Smooth muscle cell (in vitro differentiated cells): ENCODE measurements around the gene AVEN. TPM values are rescaled to one million over a fixed set of nuclear protein-coding genes. Genes with fewer than 3 reads are reported as not detected.

Experiments used
- DNase-seq: peaks from one replicate; lab custom pipeline; 2025; ENCODE audit not compliant: unreplicated experiment; lab: John Stamatoyannopoulos, UW
- H2AFZ ChIP-seq: fragments of 200-600 bp; sonication (generic); 2 replicates; pipeline ENCODE4 v1.6.0; 2016; ENCODE audit warnings: antibody characterized with exemption, low read depth, mild to moderate bottlenecking
- H3F3A ChIP-seq: fragments of 200-600 bp; sonication (generic); 2 replicates; pipeline ENCODE4 v1.6.0; 2017; ENCODE audit warnings: antibody characterized with exemption, low read depth
- H3K27ac ChIP-seq: fragments of 200-600 bp; sonication (generic); 2 replicates; pipeline ENCODE4 v1.5.1; 2016; ENCODE audit warnings: low read depth, mild to moderate bottlenecking
- H3K27me3 ChIP-seq: fragments of 200-600 bp; sonication (generic); 2 replicates; pipeline ENCODE4 v1.6.1; 2016; ENCODE audit warnings: low read depth, mild to moderate bottlenecking
- H3K36me3 ChIP-seq: fragments of 200-600 bp; sonication (generic); 2 replicates; pipeline ENCODE4 v1.5.1; 2016; ENCODE audit warnings: low read depth
- H3K4me1 ChIP-seq: fragments of 200-600 bp; sonication (generic); 2 replicates; pipeline ENCODE4 v1.5.1; 2016; ENCODE audit warnings: low read depth
- H3K4me2 ChIP-seq: fragments of 200-600 bp; sonication (generic); 2 replicates; pipeline ENCODE4 v1.6.0; 2016; ENCODE audit warnings: mild to moderate bottlenecking
- H3K4me3 ChIP-seq: fragments of 200-600 bp; sonication (generic); 2 replicates; pipeline ENCODE4 v1.5.1; 2016; ENCODE audit warnings: mild to moderate bottlenecking
- H3K79me2 ChIP-seq: fragments of 200-600 bp; sonication (generic); 2 replicates; pipeline ENCODE4 v1.6.0; 2016; ENCODE audit warnings: low read depth, mild to moderate bottlenecking
- H3K9ac ChIP-seq: fragments of 200-600 bp; sonication (generic); 2 replicates; pipeline ENCODE4 v1.6.0; 2016; ENCODE audit warnings: low read depth
- H3K9me3 ChIP-seq: fragments of 200-600 bp; sonication (generic); replicated peaks from 2 replicates; pipeline ENCODE4 v1.5.1; 2016; ENCODE audit warnings: low read depth
- H4K20me1 ChIP-seq: fragments of 200-600 bp; sonication (generic); 2 replicates; pipeline ENCODE4 v1.6.0; 2016; ENCODE audit warnings: low read depth
- WGBS: methylation state at CpG from one replicate; pipeline ENCODE4 v1.1.7; 2016; ENCODE audit warnings: low lambda C conversion rate; 5-methylcytosine and 5-hydroxymethylcytosine counted together
- polyA plus RNA-seq: library from polyadenylated mRNA; unstranded; fragments of >200 nt; fragmentation: Nextera tagmentation; extraction: Ambion mirVana; gene quantifications from 2 replicates; pipeline ENCODE4 v1.2.1, GENCODE V29; 2016
- total RNA-seq: library from RNA; depleted of rRNA; stranded (reverse); fragments of >200 nt; gene quantifications from 2 replicates; pipeline ENCODE4 v1.2.3, GENCODE V29; 2014
- TF ChIP-seq, protein P1 (sequence below): fragments of 200-600 bp; sonication (generic); IDR thresholded peaks from 2 replicates; pipeline ENCODE4 v1.5.1; 2017; ENCODE audit warnings: borderline replicate concordance, mild to moderate bottlenecking, antibody characterized with exemption; ENCODE audit not compliant: insufficient read depth, poor library complexity, severe bottlenecking

The AVEN gene
- total and polyA plus RNA-seq, 2 experiments from 2014 or later, result 10.6 to 15.7 TPM

DNA sequence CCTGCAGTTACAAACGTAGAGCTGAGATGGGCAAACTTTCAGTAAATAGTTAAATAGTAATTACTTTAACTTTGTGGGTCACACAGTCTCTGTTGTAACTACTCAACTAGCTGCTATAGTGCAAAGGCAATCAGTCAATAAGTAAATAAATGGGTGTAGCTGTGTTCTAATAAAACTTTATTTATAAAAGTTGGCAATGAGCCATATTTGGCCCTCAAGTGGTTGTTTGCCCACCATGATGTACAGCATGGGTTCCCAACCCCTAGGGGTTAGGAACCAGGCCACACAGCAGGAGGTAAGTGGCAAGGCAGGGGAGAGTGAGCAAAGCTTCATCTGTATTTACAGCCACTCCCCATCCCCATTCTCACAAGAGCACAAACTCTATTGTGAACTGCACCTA is 115.6 kb downstream of the AVEN start:
- WGBS, result 86% methylated on average over 1 of the region's 1 CpG

DNA sequence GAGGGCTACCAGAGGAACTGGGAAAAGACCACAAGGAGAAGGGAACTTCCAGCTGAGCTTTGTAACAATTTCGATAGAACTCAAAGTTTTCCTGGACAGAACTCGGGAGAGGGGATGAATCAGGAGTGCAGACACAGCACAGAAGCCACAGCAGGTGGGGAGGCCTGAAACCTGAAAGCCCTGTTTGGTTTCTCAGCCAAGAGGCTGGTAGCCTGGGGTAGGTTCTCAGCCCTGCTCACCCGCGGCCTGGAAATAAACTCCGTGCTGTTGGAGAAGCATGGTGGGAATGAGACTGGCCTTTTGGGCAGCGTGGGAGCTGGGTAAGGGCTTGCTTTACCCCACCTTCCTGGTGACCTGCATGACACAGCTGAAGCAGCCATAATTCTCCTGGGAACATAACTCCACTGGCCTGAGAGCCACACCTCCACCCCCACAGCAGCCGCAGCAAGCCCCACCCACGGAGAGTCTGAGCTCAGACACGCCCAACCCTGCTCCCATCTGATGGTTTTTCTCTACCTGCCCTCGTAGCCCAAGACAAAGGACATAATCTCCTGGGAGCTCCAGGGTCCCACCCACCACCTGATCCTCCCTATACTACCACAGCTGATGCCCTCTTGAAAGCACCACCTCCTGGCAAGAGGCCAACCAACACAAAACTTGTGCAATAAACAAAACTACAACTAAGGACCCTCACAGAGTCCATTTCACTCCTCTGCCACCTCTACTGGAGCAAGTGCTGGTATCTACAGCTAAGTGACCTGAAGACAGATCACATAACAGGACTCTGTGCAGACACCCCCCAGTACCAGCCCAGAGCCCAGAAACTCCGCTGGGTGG is 123.2 kb downstream of the AVEN start:
- H3K9ac ChIP-seq, result no peak overlapping the region
- no peak overlapping the region for H2AFZ ChIP-seq
- 80% methylated on average over 11 of the region's 11 CpGs for WGBS
- no peak overlapping the region for H3K4me2 ChIP-seq
- TF ChIP-seq, protein P1, sequence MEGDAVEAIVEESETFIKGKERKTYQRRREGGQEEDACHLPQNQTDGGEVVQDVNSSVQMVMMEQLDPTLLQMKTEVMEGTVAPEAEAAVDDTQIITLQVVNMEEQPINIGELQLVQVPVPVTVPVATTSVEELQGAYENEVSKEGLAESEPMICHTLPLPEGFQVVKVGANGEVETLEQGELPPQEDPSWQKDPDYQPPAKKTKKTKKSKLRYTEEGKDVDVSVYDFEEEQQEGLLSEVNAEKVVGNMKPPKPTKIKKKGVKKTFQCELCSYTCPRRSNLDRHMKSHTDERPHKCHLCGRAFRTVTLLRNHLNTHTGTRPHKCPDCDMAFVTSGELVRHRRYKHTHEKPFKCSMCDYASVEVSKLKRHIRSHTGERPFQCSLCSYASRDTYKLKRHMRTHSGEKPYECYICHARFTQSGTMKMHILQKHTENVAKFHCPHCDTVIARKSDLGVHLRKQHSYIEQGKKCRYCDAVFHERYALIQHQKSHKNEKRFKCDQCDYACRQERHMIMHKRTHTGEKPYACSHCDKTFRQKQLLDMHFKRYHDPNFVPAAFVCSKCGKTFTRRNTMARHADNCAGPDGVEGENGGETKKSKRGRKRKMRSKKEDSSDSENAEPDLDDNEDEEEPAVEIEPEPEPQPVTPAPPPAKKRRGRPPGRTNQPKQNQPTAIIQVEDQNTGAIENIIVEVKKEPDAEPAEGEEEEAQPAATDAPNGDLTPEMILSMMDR, result no peak
- H4K20me1 ChIP-seq, result no peaks in the 10 kb centered on the region
- no peaks in the 10 kb centered on the region for H3K9me3 ChIP-seq
- no peaks in the 10 kb centered on the region for H3K27me3 ChIP-seq
- DNase-seq, result no peak
- no peaks in the 10 kb centered on the region for H3K4me1 ChIP-seq
- peak overlapping the region; percentile 31 for H3K27ac ChIP-seq
- H3K36me3 ChIP-seq, result no peaks in the 10 kb centered on the region
- no peaks in the 10 kb centered on the region for H3F3A ChIP-seq
- H3K79me2 ChIP-seq, result no peaks in the 10 kb centered on the region
- no peak overlapping the region for H3K4me3 ChIP-seq

More for the DNA sequence above, 115.6 kb downstream of the AVEN start:
- H3K4me1 ChIP-seq, result no peaks in the 10 kb centered on the region
- no peaks in the 10 kb centered on the region for H3F3A ChIP-seq
- no peaks in the 10 kb centered on the region for H3K27me3 ChIP-seq
- TF ChIP-seq, protein P1, result no peak
- H3K9me3 ChIP-seq, result no peaks in the 10 kb centered on the region
- DNase-seq, result no peak
- H3K9ac ChIP-seq, result no peak overlapping the region
- H3K4me2 ChIP-seq, result no peak overlapping the region
- no peaks in the 10 kb centered on the region for H3K36me3 ChIP-seq
- H2AFZ ChIP-seq, result no peak overlapping the region
- no peak overlapping the region for H3K27ac ChIP-seq
- no peaks in the 10 kb centered on the region for H3K79me2 ChIP-seq
- H3K4me3 ChIP-seq, result no peak overlapping the region
- H4K20me1 ChIP-seq, result no peaks in the 10 kb centered on the region

DNA sequence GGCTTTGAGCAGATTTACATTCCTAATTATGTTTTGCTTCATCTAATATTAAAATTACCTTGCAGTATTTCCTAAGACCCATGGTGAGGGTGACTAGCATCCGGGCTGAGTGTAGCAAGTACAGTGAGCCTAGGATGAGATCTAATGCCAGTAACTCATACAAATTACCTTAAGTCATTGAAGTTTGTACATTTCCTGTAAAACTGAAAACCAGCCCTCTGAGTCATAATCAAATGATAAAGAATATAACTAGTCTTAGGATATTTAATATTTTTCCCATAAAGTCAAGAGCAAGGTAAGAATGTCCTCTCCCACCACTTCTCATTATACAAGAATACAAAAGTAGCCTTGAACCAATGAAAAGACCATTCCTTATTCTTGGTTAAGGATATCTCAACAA is 125.5 kb downstream of the AVEN start:
- H3K4me3 ChIP-seq, result no peak overlapping the region
- H3K27ac ChIP-seq, result no peak overlapping the region
- no peak overlapping the region for H3K9ac ChIP-seq
- H3K36me3 ChIP-seq, result no peaks in the 10 kb centered on the region
- H3K4me2 ChIP-seq, result no peak overlapping the region
- no peaks in the 10 kb centered on the region for H3K4me1 ChIP-seq
- WGBS, result 96% methylated on average over 1 of the region's 1 CpG
- H3K27me3 ChIP-seq, result no peaks in the 10 kb centered on the region
- TF ChIP-seq, protein P1, result no peak
- no peaks in the 10 kb centered on the region for H3K79me2 ChIP-seq
- no peak for DNase-seq
- H4K20me1 ChIP-seq, result no peaks in the 10 kb centered on the region
- H2AFZ ChIP-seq, result no peak overlapping the region
- no peaks in the 10 kb centered on the region for H3K9me3 ChIP-seq
- H3F3A ChIP-seq, result no peaks in the 10 kb centered on the region

DNA sequence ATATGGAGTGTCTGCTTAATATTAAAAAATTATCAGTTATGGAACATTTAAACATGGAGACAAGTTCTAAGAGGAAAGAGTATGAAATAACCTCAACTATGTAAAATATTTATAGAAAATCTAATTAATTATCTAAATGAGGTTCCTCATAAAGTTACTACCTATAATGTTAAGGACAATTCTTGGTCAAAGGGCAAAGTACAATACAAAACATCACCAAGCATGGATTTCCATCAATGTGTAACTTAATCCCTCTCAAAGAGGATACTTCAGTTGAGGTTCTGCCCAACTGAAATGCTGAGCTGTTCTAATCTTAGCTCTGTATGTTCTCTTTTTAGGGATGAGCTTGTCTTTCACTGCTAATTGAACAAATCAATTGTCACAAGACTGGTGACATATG is 126.7 kb downstream of the AVEN start:
- no peaks in the 10 kb centered on the region for H3K27me3 ChIP-seq
- H3K4me2 ChIP-seq, result no peak overlapping the region
- no peak overlapping the region for H2AFZ ChIP-seq
- no peaks in the 10 kb centered on the region for H4K20me1 ChIP-seq
- H3F3A ChIP-seq, result no peaks in the 10 kb centered on the region
- H3K36me3 ChIP-seq, result no peaks in the 10 kb centered on the region
- H3K9ac ChIP-seq, result no peak overlapping the region
- H3K27ac ChIP-seq, result no peak overlapping the region
- no peaks in the 10 kb centered on the region for H3K79me2 ChIP-seq
- TF ChIP-seq, protein P1, result no peak
- H3K4me1 ChIP-seq, result no peaks in the 10 kb centered on the region
- no peak for DNase-seq
- no peak overlapping the region for H3K4me3 ChIP-seq
- no peaks in the 10 kb centered on the region for H3K9me3 ChIP-seq
